ENCODE results near the gene ACAA2.
"Not testable (repeated sequence)": the region's sequence is repeated elsewhere in the genome, so short reads cannot be mapped to it uniquely, and the experiment has no call there.

DNA sequence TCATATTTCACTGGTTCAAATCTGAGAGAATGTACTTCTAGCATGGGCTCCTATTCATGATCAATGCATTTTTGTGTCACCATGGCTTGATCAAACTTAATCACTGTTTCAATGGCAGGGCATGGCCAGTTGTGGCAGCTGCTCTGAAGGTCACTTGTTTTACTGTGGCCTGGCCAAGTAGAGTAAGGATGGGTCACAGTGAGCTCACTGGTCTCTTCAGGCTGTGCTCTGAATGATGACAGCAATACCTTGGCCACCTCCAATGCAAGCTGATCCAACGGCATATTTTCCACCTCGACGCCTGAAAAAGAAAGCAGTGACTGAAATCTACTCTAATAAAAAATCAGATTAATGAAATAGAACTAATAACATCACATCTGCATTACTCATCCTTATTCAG lies 29.7 kb downstream of the ACAA2 start:
- not testable (repeated sequence) for TF ChIP-seq CTCF (IDR thresholded peaks at IDR 0.05; ENCODE audit: low read depth, low read length, poor library complexity, severe bottlenecking); EZH2phosphoT487 (IDR thresholded peaks at IDR 0.05; ENCODE audit: borderline replicate concordance, low read length)
